AG04450 (cell line): Measurements from ENCODE around the gene SMIM1. TPM values are rescaled to one million over a fixed set of nuclear protein-coding genes. Genes with fewer than 3 reads are reported as not detected.

Source experiments
- CTCF ChIA-PET: fragments of 300-600, 350-600 bp; formaldehyde crosslinking; extraction: SDS; loops from one replicate; lab custom pipeline; 2022; ENCODE audit warnings: antibody characterized with exemption, inconsistent platforms; lab: Charles Lee
- POLR2A ChIA-PET: fragments of 350-600 bp; formaldehyde crosslinking; extraction: SDS; loops from one replicate; lab custom pipeline; 2021; ENCODE audit warnings: antibody characterized with exemption, inconsistent platforms; lab: Yijun Ruan, JAX
- DNase-seq: peaks from one replicate; pipeline ENCODE4 v3.0.0-alpha.2; 2011; ENCODE audit warnings: low read depth, low spot score
- H3K27ac ChIP-seq: one replicate; pipeline ENCODE4 v1.5.1; 2012; ENCODE audit warnings: low read depth, low read length, control low read depth
- H3K27me3 ChIP-seq: one replicate; pipeline ENCODE4 v1.6.0; 2012; ENCODE audit warnings: low read length; ENCODE audit not compliant: control insufficient read depth, insufficient read depth
- H3K4me3 ChIP-seq: 2 replicates; pipeline ENCODE4 v1.5.1; 2011; ENCODE audit warnings: mild to moderate bottlenecking, low read depth, low read length, control low read depth
- H3K9me3 ChIP-seq: 2 replicates; pipeline ENCODE4 v1.5.1; 2012; ENCODE audit warnings: low read length; ENCODE audit not compliant: control insufficient read depth, insufficient read depth
- polyA plus RNA-seq: library from polyadenylated mRNA; depleted of rRNA; stranded (reverse); fragments of >200 nt; gene quantifications from 2 replicates; pipeline ENCODE4 v1.2.3, GENCODE V29; 2011; rRNA removed
- small RNA-seq: library from RNA; depleted of rRNA; stranded (forward); fragments of <200 nt; gene quantifications from one replicate; pipeline ENCODE3, GENCODE V24; 2012; ENCODE audit warnings: low read depth; ENCODE audit not compliant: insufficient read length
- TF ChIP-seq, protein P1 (sequence below): IDR thresholded peaks from 2 replicates; pipeline ENCODE4 v1.5.1; 2011; ENCODE audit warnings: low read depth, low read length, control low read depth, inconsistent platforms

The SMIM1 gene
- polyA plus RNA-seq, 1 experiment, result 1.1 TPM

DNA sequence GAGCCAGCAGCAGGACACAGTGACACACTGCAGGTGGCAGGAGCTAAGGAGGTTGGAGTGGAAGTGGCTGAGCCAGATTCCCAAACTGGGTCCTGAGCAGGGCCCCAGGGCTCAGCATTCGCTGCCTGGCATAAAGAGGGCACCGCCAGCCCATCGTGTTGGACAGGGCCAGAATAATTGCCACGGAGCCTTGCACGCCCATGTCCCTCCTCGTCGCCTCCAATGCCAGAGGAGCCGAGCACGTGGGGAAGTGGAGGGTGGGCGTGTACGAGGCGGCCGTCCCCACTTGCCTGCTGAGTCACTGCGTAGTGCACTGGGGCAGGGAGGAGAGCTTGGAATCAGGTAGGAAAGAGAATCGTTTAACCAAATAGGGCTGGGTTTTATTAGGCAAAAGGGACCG is 49.9 kb downstream of the SMIM1 start:
- TF ChIP-seq, protein P1, sequence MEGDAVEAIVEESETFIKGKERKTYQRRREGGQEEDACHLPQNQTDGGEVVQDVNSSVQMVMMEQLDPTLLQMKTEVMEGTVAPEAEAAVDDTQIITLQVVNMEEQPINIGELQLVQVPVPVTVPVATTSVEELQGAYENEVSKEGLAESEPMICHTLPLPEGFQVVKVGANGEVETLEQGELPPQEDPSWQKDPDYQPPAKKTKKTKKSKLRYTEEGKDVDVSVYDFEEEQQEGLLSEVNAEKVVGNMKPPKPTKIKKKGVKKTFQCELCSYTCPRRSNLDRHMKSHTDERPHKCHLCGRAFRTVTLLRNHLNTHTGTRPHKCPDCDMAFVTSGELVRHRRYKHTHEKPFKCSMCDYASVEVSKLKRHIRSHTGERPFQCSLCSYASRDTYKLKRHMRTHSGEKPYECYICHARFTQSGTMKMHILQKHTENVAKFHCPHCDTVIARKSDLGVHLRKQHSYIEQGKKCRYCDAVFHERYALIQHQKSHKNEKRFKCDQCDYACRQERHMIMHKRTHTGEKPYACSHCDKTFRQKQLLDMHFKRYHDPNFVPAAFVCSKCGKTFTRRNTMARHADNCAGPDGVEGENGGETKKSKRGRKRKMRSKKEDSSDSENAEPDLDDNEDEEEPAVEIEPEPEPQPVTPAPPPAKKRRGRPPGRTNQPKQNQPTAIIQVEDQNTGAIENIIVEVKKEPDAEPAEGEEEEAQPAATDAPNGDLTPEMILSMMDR, result no peak
- H3K4me3 ChIP-seq, result no peak overlapping the region
- no peaks in the 10 kb centered on the region for H3K27me3 ChIP-seq
- H3K9me3 ChIP-seq, result no peaks in the 10 kb centered on the region
- no peak for DNase-seq
- H3K27ac ChIP-seq, result no peak overlapping the region
- POLR2A ChIA-PET, result no interaction called here
- CTCF ChIA-PET, result no interaction called here

DNA sequence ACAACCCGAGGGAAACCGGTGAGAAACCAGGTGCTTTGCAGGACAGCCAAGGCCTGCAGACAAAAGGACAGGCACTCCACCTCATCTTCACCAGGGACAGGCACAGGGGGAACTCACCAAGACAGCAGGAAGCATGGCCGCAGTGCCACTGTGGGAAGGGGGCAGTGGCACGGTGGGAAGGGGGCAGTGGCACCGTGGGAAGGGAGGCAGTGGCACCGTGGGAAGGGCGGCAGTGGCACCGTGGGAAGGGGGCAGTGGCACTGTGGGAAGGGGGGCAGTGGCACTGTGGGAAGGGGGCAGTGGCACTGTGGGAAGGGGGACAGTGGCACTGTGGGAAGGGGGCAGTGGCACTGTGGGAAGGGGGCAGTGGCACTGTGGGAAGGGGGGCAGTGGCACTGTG is 52.1 kb downstream of the SMIM1 start:
- DNase-seq, result no peak
- no peak overlapping the region for H3K27ac ChIP-seq
- TF ChIP-seq, protein P1, result no peak
- no peaks in the 10 kb centered on the region for H3K9me3 ChIP-seq
- no peaks in the 10 kb centered on the region for H3K27me3 ChIP-seq
- ChIA-PET CTCF (no interaction called here), POLR2A (no interaction called here)
- no peak overlapping the region for H3K4me3 ChIP-seq

GRCh38 chr1:3825356-3825755 is 52.8 kb downstream of the SMIM1 start:
- ChIA-PET POLR2A (no interaction called here), CTCF (no interaction called here)
- TF ChIP-seq, protein P1, result no peak
- H3K27me3 ChIP-seq, result no peaks in the 10 kb centered on the region
- H3K9me3 ChIP-seq, result no peaks in the 10 kb centered on the region
- no peak overlapping the region for H3K27ac ChIP-seq
- no peak overlapping the region for H3K4me3 ChIP-seq
- no peak for DNase-seq

Small RNA genes within 50 kb of the gene (small RNA-seq; reads per million reads assigned to genes)
- gene RF02197 (not detected), gene RN7SL574P (not detected)

Other genes starting within 250 kb of the SMIM1 start
- gene MEGF6, start 161.2 kb upstream of the SMIM1 start, polyA plus RNA-seq, result 0.45 and 0.65 TPM in 2 replicates
- 44.2 and 45.1 TPM in 2 replicates for gene TPRG1L, start 147.7 kb upstream of the SMIM1 start, polyA plus RNA-seq
- gene WRAP73, start 122.6 kb upstream of the SMIM1 start, polyA plus RNA-seq, result 14.1 and 16.7 TPM in 2 replicates
- gene TP73, start 120.2 kb upstream of the SMIM1 start, polyA plus RNA-seq, result not detected in 2 replicates
- not detected in 2 replicates for gene CCDC27, start 20.3 kb upstream of the SMIM1 start, polyA plus RNA-seq
- 28.7 and 37.1 TPM in 2 replicates for gene LRRC47, start 23.7 kb downstream of the SMIM1 start, polyA plus RNA-seq
- 29.0 and 38.4 TPM in 2 replicates for gene CEP104, start 84.5 kb downstream of the SMIM1 start, polyA plus RNA-seq
- 6.9 TPM in 2 replicates for gene DFFB, start 84.7 kb downstream of the SMIM1 start, polyA plus RNA-seq
- 19.4 and 20.7 TPM in 2 replicates for gene C1orf174, start 127.5 kb downstream of the SMIM1 start, polyA plus RNA-seq